Dermis microvascular lymphatic vessel endothelial cell (primary cell): ENCODE measurements around the gene FXYD7. TPM values are rescaled to one million over a fixed set of nuclear protein-coding genes. Genes with fewer than 3 reads are reported as not detected.
"Not testable (repeated sequence)": the region's sequence is repeated elsewhere in the genome, so short reads cannot be mapped to it uniquely, and the experiment has no call there.

Experiments
- DNase-seq, 2 donors: peaks; one replicate each; pipeline versions ENCODE4 v3.0.0 to v3.0.0-alpha.2; 2010; ENCODE audit warnings: low read depth in 2 of 2
- total RNA-seq: library from RNA; depleted of rRNA; stranded (reverse); fragments of >200 nt; gene quantifications from 2 replicates; pipeline ENCODE4 v1.2.1, GENCODE V29; 2014

FXYD7 gene
- total RNA-seq, result not detected in 2 replicates

GRCh38 chr19:35143231-35143715 lies at the start of gene FXYD7:
Gene FXYD7 (plus strand): TSS chr19:35143255. CDS start chr19:35143334, 79 bp downstream.
- no peak for DNase-seq

GRCh38 chr19:35093430-35093829 lies 49.6 kb upstream of the FXYD7 start:
- no peak for DNase-seq

DNA sequence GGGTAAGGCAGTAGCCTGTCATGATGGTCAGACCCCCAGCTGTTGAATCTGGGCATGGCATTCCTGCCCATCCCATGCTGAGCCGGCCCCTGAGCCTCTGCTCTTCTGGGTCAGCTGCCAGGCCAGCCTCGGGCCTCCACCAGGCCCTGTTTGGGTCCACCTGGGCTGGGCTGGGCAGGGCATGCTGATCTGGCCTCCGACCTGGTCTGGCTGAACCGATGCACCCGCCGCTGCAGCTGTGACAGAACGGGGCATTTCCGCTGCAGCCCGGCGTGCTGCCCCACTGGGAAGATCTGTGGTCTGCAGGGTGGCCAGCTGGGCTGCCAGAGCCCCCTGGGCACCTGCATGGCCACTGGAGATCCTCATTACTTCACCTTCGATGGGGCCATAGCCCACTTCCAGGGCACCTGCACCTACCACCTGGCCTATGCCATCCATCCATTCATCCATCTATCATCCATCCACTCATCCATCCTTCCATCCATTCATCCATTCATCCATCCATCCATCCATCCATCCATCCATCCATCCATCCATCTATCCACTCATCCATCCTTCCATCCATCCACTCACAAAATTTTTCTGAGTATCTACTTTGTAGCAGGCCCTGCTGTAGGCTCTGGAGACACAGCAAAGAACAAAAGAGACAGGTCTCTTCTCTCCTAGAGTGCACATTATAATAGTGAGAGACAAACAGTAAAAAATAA lies 49.0 kb upstream of the FXYD7 start:
- DNase-seq, result no peak

DNA sequence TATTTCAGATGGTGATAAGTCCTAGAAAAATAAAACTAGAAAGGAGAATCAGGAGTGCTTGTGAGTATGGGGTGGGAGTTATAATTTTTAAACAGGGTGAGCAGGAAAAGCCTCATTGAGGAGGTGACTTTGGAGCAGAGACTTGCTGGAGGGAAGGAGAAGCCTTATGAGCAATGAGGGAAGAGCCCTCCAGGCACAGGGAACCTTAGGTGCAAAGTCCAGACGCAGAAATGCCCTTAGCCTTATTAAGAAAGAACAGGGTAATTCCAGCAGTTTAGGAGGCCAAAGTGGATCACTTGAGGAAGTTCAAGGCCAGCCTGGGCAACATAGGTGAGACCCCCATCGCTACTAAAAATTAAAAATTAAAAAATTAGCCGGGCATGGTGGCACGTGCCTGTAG lies 48.4 kb upstream of the FXYD7 start:
- DNase-seq, result no peak

GRCh38 chr19:35095667-35096368 lies 47.2 kb upstream of the FXYD7 start:
- DNase-seq, result no peak

DNA sequence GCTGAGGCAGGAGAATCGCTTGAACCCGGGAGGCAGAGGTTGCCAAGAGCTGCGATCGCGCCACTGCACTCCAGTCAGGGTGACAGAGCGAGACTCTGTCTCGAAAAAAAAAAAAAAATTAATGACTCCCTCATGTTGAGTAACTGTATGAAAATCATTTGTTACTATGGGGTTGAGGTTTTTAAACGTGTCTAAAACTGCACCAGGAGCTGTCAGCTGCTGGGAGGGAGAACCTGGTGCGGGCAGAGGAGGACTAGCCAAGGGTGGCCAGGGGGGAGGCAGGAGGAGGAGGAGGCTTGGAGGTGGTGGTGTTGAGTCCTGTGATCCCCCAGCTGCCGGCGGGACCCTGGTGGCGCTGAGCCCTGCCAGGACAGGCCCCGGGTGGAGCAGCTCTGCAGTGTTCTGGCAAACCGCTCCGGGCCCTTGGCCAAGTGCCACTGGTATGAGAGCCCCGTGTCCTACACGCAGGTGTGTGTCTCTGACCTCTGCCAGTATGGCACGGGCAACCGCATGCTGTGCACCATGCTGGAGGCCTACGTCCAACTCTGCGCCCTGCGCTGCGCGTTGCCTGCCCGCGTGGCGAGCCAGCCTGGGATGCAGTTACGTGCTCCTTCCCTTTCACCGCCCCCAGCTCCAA lies 44.5 kb upstream of the FXYD7 start:
- no peak for DNase-seq

DNA sequence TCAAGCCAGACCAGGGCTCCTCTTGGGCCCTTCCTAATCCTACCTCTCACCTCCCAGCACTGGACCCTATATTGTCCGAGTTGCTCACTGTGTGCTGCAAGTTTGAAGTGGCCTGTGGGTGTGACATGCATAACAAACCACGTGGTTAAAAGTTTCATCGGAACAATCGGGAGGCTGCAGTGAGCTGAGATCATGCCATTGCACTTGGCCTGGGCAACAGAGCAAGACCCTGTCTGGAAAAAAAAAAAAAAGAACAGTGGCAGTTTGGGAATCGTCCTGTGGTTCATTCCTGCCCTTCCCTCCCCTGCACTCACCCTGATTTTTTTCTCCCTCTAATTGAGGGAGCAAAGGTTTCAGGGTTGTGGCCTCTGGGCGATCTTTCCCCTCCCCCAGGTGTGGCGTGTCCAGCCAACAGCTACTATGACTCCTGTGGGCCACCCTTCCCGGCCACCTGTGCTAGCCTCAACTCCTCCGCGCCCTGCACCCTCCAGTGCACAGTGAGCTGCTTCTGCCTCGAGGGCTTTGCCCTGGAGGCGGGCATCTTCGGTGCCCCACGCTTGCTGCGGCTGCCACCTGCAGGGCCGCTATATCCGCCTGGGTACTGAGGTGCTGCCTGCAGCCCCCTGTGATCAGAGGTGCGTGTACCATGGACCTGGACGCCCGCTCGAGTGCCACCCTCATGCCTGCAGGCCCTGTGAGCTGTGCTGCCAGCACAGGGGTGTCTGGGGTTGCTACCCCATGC lies 43.7 kb upstream of the FXYD7 start:
- DNase-seq, result no peak

DNA sequence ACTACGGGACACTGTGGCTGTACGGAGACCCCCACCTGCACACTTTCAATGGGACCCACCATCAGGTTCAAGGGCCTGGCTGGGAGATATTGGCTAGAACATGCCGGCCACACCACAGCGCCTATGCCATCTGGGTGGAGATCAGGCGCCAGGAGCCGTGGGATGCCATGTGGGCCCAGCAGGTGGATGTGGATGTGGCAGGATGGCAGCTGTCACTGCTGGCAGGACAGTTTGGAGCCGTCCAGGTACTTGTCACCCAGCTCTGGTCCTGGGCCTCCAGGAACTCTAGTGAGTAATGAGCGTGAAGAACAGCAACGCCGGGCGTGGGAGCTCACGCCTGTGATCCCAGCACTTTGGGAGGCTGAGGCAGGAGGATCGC lies 43.2 kb upstream of the FXYD7 start:
- DNase-seq, result no peak

- DNase-seq, result no peak
These were observed 42.2 kb upstream of the FXYD7 start for GRCh38 chr19:35100588-35101533.

GRCh38 chr19:35101949-35102348 lies 41.1 kb upstream of the FXYD7 start:
- DNase-seq, result not testable (repeated sequence)

GRCh38 chr19:35103614-35104013 lies 39.4 kb upstream of the FXYD7 start:
- DNase-seq, result not testable (repeated sequence)

DNA sequence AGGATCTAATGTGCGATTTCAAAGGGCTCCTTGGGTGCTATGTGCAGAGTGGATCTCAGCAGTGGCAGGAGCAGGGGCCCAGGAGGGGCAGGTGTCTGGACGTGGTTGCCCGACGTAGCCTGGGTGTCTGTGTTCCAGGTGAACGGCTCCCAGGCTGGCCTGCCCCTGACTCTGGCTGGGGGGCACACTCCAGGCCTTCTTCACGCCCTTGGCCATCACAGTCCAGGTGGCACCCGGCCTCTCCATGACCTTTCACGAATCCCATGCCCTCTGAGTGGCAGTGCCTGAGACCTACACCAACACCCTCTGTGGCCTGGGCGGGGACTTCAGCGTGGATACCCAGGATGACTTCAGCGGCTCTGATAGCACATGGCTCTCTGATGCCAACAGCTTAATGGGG lies 38.7 kb upstream of the FXYD7 start:
- DNase-seq, result no peak

DNA sequence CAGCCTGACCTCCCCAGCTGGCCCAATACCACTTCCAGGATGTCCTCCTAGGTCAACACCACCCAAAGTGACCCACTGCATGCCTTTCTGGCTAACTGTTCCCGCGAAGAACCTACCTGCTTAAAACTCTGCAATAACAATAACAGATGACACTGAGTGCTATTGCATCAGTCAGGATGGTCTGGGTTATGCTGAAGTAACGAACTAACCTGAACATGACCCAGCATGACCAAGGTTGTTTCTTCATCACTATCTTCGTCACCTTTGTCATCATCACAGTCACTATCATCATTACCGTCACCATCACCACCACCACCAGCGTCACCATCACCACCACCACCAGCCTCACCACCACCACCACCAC lies 38.0 kb upstream of the FXYD7 start:
- no peak for DNase-seq

GRCh38 chr19:35105411-35106290 lies 37.4 kb upstream of the FXYD7 start:
- no peak for DNase-seq

- no peak for DNase-seq
These were observed 36.8 kb upstream of the FXYD7 start for GRCh38 chr19:35106291-35106583.

GRCh38 chr19:35106898-35107541 lies 36.0 kb upstream of the FXYD7 start:
- DNase-seq, result no peak

GRCh38 chr19:35107545-35107944 lies 35.5 kb upstream of the FXYD7 start:
- DNase-seq, result no peak

- DNase-seq, result no peak
These were observed 34.3 kb upstream of the FXYD7 start for GRCh38 chr19:35108730-35109129.

DNA sequence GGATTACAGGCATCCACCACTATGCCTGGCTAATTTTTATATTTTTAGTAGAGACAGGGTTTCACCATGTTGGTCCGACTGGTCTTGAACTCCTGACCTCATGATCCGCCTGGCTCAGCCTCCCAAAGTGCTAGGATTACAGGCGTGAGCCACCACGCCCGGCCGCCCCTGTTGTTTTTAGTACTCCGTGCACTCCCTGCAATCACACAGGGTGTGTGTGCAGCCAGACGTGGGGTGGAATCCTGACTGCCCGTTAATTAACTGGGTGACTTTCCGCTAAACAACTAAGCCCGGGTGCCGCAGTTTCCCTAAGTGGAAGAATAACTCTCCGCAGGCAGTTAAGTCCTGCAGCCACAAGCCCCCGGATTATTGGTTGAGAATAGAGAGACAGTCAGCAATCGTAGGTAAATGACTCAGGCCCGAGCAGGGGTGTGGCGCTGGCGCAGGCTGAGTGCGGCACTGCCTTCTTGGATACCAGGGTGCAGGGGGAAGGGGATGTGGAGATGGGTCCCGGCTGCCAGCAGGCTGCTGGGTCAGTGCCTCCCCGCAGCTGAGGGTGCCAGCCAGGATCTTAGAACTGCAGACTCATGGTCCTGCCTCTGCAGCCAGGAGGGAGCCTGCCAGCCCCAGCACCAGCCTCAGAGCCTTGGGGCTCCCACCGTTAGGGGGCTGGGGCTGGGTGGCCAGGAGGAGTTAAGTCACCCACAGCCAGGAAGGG lies 33.5 kb upstream of the FXYD7 start:
- no peak for DNase-seq
